NCI-H1436 treated with DMSO at 0.1 percent for 48 hours (cell line): ENCODE measurements around the gene KCNN3.

ENCODE experiments used
- DNase-seq: peaks from one replicate; lab custom pipeline; 2025; lab: John Stamatoyannopoulos, UW

KCNN3 gene

DNA sequence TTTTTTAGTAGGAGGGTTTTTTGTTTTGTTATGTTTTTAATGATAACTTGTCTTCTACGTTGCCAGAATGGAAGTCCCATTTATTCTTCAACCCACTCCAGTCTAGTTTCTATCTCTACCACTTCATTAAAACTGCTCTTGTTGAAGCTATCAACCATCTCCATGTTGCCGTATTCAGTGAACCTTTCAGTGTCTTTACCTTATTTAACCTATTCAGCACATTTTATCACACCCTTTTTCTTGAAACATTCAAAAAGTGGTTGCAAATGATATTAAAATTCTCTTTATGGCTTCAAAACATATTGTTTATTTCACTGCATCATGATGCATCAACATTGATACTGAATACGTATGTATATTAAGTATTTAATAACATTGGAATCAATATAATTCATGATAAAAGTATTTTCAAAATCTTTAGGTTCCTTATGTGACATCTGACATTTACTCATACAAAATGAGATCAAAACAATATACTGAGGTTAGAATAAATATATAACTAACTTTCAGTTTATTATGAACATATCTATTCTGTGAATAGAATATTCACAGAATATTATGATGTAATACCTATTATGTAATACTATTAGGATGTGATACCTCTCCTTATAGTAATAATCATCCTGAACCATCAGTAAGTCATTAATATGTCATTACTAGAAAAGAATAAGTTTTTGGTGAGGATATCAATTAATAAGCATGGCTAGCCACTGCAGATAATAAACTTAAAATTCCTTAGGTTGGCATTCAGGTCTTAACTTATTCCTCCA lies 210.1 kb downstream of the KCNN3 start:
- no peak for DNase-seq

DNA sequence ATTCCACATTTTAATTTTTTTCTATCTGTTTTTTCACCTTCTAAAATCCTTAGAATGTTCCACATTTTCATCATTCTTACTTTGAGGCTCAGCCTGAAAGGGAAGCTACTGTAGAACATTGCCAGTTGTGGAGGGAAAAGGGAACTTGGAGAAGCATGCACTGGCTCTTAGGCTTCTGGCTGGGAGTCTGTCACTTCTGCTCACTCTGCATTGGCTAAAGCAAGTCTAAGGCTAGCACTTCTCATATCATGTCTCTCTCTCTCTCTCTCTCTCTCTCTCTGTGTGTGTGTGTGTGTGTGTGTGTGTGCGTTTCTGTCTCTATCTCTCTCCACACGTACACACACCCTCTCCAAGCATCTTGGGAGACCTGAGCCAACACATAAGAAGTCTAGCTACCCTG lies 212.5 kb downstream of the KCNN3 start:
- no peak for DNase-seq

DNA sequence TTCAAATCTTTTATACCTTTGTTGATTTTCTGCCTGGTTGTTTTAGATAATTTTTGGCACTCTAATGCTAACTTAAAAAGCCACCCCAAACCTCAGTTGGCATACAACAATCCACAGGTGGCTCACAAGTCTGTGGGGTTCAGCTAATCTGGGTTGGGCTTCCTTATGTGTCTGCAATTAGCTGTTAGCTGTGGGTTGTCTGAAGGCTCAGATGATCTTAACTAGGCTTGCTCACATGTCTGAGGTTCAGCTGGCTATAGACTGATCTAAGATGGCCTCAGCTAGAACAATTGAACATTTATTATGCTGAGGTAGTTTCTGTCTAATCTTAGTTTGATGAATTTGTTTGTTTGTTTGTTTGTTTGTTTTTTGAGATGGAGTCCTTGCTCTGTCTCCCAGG lies 217.2 kb downstream of the KCNN3 start:
- no peak for DNase-seq
